ENCODE data around the gene LRRC71. TPM values are rescaled to one million over a fixed set of nuclear protein-coding genes. Genes with fewer than 3 reads are reported as not detected.

LRRC71 gene
- total RNA-seq, 1 experiment from 2014 or later, result 0.22 TPM

DNA sequence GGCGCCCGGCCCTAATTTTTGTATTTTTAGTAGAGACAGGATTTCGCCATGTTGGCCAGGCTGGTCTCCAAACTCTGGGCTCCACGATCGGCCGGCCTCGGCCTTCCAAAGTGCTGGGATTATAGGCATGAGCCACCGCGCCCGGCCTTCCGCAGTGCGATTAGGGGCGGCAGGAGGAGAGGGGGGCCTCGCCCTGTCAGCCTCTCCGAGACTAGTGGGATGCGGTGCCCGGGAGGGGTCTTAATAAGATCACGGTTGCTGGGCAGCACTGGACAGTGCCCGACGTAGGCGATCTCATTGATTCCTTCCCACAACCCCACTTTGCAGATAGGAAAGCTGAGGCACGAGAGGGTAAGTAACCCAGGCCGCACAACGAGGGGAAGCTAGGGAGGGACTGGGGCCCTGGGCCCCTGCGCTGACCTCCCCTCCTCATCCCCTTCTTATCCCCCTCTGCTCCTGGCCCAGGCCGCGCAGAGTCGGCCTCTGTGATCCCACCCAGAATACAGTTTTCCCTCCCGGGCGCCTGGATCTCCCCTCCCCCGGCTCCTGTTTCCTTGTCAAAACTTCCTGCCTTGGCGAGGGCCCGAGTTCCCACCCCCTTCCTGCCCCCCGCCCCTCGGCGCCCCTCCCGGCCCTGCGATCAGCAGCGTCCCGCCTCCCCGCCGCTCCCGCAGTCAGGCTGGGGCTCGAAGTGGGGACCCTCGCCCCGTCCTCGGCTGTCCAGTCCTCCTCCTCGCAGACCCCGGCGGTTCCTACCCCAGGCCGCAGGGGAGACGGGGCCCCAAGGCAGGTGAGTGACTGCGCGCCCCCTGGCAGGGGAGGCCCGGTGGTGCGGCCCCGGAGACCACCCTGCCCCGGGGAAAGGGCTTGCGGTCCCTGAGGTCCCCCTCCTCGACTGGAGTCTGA is 27.1 kb upstream of the LRRC71 start, which contains the start of gene PEAR1:
Gene PEAR1, plus strand, starts transcription at position 671 of the 906 bp plus-strand sequence. CDS start 10,209 bp downstream, outside the sequence.
- ChIA-PET POLR2A (interaction anchor here (0.5 to 1.0 kb wide), 3 partner anchors 8 to 142 kb away, joined by 3 to 5 read pairs (median 4); partner anchors contain the start of gene HDGF), CTCF (interaction anchor here (0.5 to 13.3 kb wide), 37 partner anchors 8 to 806 kb away, joined by 3 to 233 read pairs (median 5); partner anchors contain the start of genes BCAN, CRABP2, HDGF and INSRR)
- Mint-ChIP-seq H3K27ac (no peak within 1 kb of the TSS), H3K27me3 (ENCODE audit: low read depth) (peaks cover 78% of the 10 kb centered on the region), H3K36me3 (no peaks in the 10 kb centered on the region), H3K4me3 (peak within 1 kb of the TSS; percentile 72), H3K4me1 (peaks cover 23% of the 10 kb centered on the region), H3K9me3 (no peaks in the 10 kb centered on the region)
- DNase-seq (ENCODE audit: low spot score) (peak; percentile 66), ATAC-seq (peak; percentile 29)
- TF ChIP-seq ZNF219 (CRISPR knock-in tag; IDR thresholded peaks at IDR 0.05; ENCODE audit: borderline replicate concordance), result no peak
- TF ChIP-seq, protein P1, sequence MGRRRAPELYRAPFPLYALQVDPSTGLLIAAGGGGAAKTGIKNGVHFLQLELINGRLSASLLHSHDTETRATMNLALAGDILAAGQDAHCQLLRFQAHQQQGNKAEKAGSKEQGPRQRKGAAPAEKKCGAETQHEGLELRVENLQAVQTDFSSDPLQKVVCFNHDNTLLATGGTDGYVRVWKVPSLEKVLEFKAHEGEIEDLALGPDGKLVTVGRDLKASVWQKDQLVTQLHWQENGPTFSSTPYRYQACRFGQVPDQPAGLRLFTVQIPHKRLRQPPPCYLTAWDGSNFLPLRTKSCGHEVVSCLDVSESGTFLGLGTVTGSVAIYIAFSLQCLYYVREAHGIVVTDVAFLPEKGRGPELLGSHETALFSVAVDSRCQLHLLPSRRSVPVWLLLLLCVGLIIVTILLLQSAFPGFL (CRISPR knock-in tag; IDR thresholded peaks at IDR 0.05; ENCODE audit: borderline replicate concordance), result no peak
- TF ChIP-seq, protein P2, sequence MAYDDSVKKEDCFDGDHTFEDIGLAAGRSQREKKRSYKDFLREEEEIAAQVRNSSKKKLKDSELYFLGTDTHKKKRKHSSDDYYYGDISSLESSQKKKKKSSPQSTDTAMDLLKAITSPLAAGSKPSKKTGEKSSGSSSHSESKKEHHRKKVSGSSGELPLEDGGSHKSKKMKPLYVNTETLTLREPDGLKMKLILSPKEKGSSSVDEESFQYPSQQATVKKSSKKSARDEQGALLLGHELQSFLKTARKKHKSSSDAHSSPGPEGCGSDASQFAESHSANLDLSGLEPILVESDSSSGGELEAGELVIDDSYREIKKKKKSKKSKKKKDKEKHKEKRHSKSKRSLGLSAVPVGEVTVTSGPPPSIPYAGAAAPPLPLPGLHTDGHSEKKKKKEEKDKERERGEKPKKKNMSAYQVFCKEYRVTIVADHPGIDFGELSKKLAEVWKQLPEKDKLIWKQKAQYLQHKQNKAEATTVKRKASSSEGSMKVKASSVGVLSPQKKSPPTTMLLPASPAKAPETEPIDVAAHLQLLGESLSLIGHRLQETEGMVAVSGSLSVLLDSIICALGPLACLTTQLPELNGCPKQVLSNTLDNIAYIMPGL (CRISPR knock-in tag; IDR thresholded peaks at IDR 0.05), result no peak
- TF ChIP-seq CREM (CRISPR knock-in tag; IDR thresholded peaks at IDR 0.05), result no peak
- peak; percentile 96 for TF ChIP-seq GTF2I (CRISPR knock-in tag; conservative IDR thresholded peaks at IDR 0.05)
- TF ChIP-seq NFYB (CRISPR knock-in tag; conservative IDR thresholded peaks at IDR 0.05; ENCODE audit: low read depth), result no peak

DNA sequence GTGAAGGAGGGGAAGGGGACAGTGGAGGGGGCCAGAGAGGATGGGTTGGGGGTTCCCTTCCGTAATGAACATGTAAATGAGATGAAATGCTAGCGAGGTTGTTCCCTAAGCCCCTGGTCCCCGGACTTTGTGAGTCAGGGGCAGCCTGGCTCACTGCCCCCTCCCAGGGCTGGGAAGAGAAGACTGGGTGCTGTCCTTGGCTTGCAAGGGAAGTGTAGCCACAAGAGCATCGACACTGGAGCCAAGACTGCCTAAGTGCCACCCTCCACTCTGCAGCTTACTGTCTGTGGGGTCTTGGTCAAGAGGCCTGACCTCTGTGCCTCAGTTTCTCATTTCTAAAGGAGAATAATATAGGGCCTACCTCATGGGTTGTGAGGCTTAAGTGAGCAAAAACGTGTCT is 26.4 kb upstream of the LRRC71 start:
- no peak for ATAC-seq
- CTCF ChIA-PET, result interaction anchor here (1.0 to 13.3 kb wide), 9 partner anchors 16 to 261 kb away, joined by 3 to 233 read pairs (median 7); partner anchors contain the start of genes INSRR, LRRC71, NES and NTRK1
- peak overlapping the region; percentile 50 for H3K4me3 Mint-ChIP-seq
- no peaks in the 10 kb centered on the region for H3K9me3 Mint-ChIP-seq
- H3K4me1 Mint-ChIP-seq, result peaks cover 21% of the 10 kb centered on the region
- no peak for DNase-seq (ENCODE audit: low spot score)
- no peak overlapping the region for H3K27ac Mint-ChIP-seq
- no peak for TF ChIP-seq ATF1 (CRISPR knock-in tag; IDR thresholded peaks at IDR 0.05)
- no peak for TF ChIP-seq ZNF219 (CRISPR knock-in tag; IDR thresholded peaks at IDR 0.05; ENCODE audit: borderline replicate concordance)
- TF ChIP-seq ESRRA (CRISPR knock-in tag; IDR thresholded peaks at IDR 0.05; ENCODE audit: borderline replicate concordance), result no peak
- TF ChIP-seq, protein P3, sequence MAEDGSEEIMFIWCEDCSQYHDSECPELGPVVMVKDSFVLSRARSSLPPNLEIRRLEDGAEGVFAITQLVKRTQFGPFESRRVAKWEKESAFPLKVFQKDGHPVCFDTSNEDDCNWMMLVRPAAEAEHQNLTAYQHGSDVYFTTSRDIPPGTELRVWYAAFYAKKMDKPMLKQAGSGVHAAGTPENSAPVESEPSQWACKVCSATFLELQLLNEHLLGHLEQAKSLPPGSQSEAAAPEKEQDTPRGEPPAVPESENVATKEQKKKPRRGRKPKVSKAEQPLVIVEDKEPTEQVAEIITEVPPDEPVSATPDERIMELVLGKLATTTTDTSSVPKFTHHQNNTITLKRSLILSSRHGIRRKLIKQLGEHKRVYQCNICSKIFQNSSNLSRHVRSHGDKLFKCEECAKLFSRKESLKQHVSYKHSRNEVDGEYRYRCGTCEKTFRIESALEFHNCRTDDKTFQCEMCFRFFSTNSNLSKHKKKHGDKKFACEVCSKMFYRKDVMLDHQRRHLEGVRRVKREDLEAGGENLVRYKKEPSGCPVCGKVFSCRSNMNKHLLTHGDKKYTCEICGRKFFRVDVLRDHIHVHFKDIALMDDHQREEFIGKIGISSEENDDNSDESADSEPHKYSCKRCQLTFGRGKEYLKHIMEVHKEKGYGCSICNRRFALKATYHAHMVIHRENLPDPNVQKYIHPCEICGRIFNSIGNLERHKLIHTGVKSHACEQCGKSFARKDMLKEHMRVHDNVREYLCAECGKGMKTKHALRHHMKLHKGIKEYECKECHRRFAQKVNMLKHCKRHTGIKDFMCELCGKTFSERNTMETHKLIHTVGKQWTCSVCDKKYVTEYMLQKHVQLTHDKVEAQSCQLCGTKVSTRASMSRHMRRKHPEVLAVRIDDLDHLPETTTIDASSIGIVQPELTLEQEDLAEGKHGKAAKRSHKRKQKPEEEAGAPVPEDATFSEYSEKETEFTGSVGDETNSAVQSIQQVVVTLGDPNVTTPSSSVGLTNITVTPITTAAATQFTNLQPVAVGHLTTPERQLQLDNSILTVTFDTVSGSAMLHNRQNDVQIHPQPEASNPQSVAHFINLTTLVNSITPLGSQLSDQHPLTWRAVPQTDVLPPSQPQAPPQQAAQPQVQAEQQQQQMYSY (CRISPR knock-in tag; IDR thresholded peaks at IDR 0.05), result no peak
- TF ChIP-seq RORB (CRISPR knock-in tag; IDR thresholded peaks at IDR 0.05), result no peak
- no peak for TF ChIP-seq ZBTB21 (CRISPR knock-in tag; IDR thresholded peaks at IDR 0.05; ENCODE audit: borderline replicate concordance)
- no peak for TF ChIP-seq SMAD4 (CRISPR knock-in tag; IDR thresholded peaks at IDR 0.05)
- TF ChIP-seq PRRX2 (CRISPR knock-in tag; IDR thresholded peaks at IDR 0.05), result no peak
- TF ChIP-seq GABPB1 (CRISPR knock-in tag; IDR thresholded peaks at IDR 0.05), result no peak
- TF ChIP-seq FOXP1 (CRISPR knock-in tag; IDR thresholded peaks at IDR 0.05; ENCODE audit: borderline replicate concordance), result no peak
- TF ChIP-seq, protein P4, sequence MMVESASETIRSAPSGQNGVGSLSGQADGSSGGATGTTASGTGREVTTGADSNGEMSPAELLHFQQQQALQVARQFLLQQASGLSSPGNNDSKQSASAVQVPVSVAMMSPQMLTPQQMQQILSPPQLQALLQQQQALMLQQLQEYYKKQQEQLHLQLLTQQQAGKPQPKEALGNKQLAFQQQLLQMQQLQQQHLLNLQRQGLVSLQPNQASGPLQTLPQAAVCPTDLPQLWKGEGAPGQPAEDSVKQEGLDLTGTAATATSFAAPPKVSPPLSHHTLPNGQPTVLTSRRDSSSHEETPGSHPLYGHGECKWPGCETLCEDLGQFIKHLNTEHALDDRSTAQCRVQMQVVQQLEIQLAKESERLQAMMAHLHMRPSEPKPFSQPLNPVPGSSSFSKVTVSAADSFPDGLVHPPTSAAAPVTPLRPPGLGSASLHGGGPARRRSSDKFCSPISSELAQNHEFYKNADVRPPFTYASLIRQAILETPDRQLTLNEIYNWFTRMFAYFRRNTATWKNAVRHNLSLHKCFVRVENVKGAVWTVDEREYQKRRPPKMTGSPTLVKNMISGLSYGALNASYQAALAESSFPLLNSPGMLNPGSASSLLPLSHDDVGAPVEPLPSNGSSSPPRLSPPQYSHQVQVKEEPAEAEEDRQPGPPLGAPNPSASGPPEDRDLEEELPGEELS (CRISPR knock-in tag; IDR thresholded peaks at IDR 0.05), result no peak
- no peak for TF ChIP-seq ZNF671 (CRISPR knock-in tag; IDR thresholded peaks at IDR 0.05)
- no peak for TF ChIP-seq SMAD3 (CRISPR knock-in tag; IDR thresholded peaks at IDR 0.05; ENCODE audit: borderline replicate concordance)
- H3K36me3 Mint-ChIP-seq, result no peaks in the 10 kb centered on the region
- peaks cover 75% of the 10 kb centered on the region for H3K27me3 Mint-ChIP-seq (ENCODE audit: low read depth)
- POLR2A ChIA-PET, result interaction anchor here (0.8 kb wide), 1 partner anchor 55 kb away, joined by 3 read pairs; no protein-coding TSS in a partner anchor
